B cell (primary cell): ENCODE data around the gene DSPP. TPM values are rescaled to one million over a fixed set of nuclear protein-coding genes. Genes with fewer than 3 reads are reported as not detected.

Experiments used
- ATAC-seq: fragments of 200-7000 bp; cut with Tn5 transposase; one replicate; pipeline ENCODE4 v1.10.0; 2021; ENCODE audit warnings: low read depth, mild to moderate bottlenecking, moderate number of reproducible peaks, moderate library complexity
- CTCF ChIA-PET: fragments of 350-600 bp; sonication (Branson Sonifier 250); formaldehyde crosslinking; loops from one replicate; lab custom pipeline; 2021; ENCODE audit warnings: antibody characterized with exemption, inconsistent platforms; lab: Charles Lee
- POLR2A ChIA-PET: fragments of 350-600 bp; sonication (Branson Sonifier 250); formaldehyde crosslinking; loops from one replicate; lab custom pipeline; 2021; ENCODE audit warnings: antibody characterized with exemption; lab: Charles Lee
- DNase-seq: peaks from one replicate; pipeline ENCODE4 v3.0.0; 2013
- H2AFZ ChIP-seq: 2 replicates; pipeline ENCODE4 v1.6.1; 2012; ENCODE audit warnings: mild to moderate bottlenecking, low read depth, low read length; ENCODE audit not compliant: insufficient read depth, poor library complexity, severe bottlenecking
- H3K27ac ChIP-seq, 2 donors: 1 replicate in 1 of 2; 2 replicates in 1 of 2; pipeline ENCODE4 v1.5.1; 2012 to 2013; ENCODE audit warnings: low read length in 2 of 2, mild to moderate bottlenecking in 2 of 2, moderate library complexity in 1 of 2
- H3K27me3 ChIP-seq, 4 experiments: fragments of 200-600 bp in 1 of 4; sonication (generic) in 1 of 4; replicated peaks in 1 of 4; 1 replicate in 2 of 4; 2 replicates in 2 of 4; pipeline versions ENCODE4 v1.6.1 to v1.7.0; 2013 to 2016; ENCODE audit warnings: low read length in 3 of 4, mild to moderate bottlenecking in 2 of 4, mixed read lengths in 1 of 4, moderate library complexity in 1 of 4; ENCODE audit not compliant: insufficient read depth in 4 of 4, control insufficient read depth in 3 of 4; ENCODE audit errors: control extremely low read depth in 1 of 4
- H3K36me3 ChIP-seq, 2 experiments: replicated peaks in 1 of 2; 1 replicate in 1 of 2; 2 replicates in 1 of 2; pipeline versions ENCODE4 v1.6.1 to v1.7.1; 2013; ENCODE audit warnings: low read length in 1 of 2; ENCODE audit not compliant: insufficient read depth in 2 of 2, control insufficient read depth in 1 of 2; ENCODE audit errors: control extremely low read depth in 1 of 2, extremely low read depth in 1 of 2
- H3K4me1 ChIP-seq, 2 donors: fragments of 200-600 bp in 1 of 2; sonication (generic) in 1 of 2; 1 replicate in 1 of 2; 2 replicates in 1 of 2; pipeline versions ENCODE4 v1.5.1 to v1.6.1; 2013 to 2017; ENCODE audit warnings: low read length in 2 of 2; ENCODE audit not compliant: control insufficient read depth in 2 of 2, insufficient read depth in 2 of 2
- H3K4me2 ChIP-seq: replicated peaks from 2 replicates; pipeline ENCODE3; 2012; ENCODE audit warnings: mild to moderate bottlenecking, low read depth, low read length; ENCODE audit not compliant: poor library complexity, severe bottlenecking
- H3K4me3 ChIP-seq, 5 experiments: fragments of 200-600 bp in 1 of 5; sonication (generic) in 1 of 5; 1 replicate in 3 of 5; 2 replicates in 2 of 5; pipeline versions ENCODE4 v1.5.1 to v1.7.0; 2011 to 2016; ENCODE audit warnings: low read length in 4 of 5, mild to moderate bottlenecking in 4 of 5, low read depth in 2 of 5, control low read depth in 1 of 5, moderate library complexity in 1 of 5; ENCODE audit not compliant: insufficient read depth in 1 of 5; ENCODE audit errors: control extremely low read depth in 1 of 5, extremely low read depth in 1 of 5
- H3K79me2 ChIP-seq: fragments of 200-600 bp; sonication (generic); one replicate; pipeline ENCODE4 v1.6.0; 2016; ENCODE audit warnings: low read length; ENCODE audit not compliant: control insufficient read depth, insufficient read depth
- H3K9ac ChIP-seq: fragments of 200-600 bp; sonication (generic); 2 replicates; pipeline ENCODE4 v1.6.1; 2017; ENCODE audit warnings: mild to moderate bottlenecking, low read length, moderate library complexity
- H3K9me3 ChIP-seq, 3 donors: one replicate each; pipeline versions ENCODE4 v1.6.1 to v1.7.1; 2013; ENCODE audit warnings: low read length in 2 of 3; ENCODE audit not compliant: control insufficient read depth in 2 of 3, insufficient read depth in 1 of 3; ENCODE audit errors: control extremely low read depth in 1 of 3
- H4K20me1 ChIP-seq: 2 replicates; pipeline ENCODE4 v1.6.0; 2012; ENCODE audit warnings: mild to moderate bottlenecking, low read length; ENCODE audit not compliant: insufficient read depth, control insufficient read depth, poor library complexity, severe bottlenecking
- H3K27ac Mint-ChIP-seq: one replicate; pipeline ENCODE4 v1.8.0; 2021; ENCODE audit warnings: mixed read lengths
- H3K27me3 Mint-ChIP-seq: one replicate; pipeline ENCODE4 v1.8.0; 2021; ENCODE audit warnings: mixed read lengths
- H3K4me1 Mint-ChIP-seq: one replicate; pipeline ENCODE4 v1.8.0; 2021; ENCODE audit warnings: mixed read lengths
- H3K4me3 Mint-ChIP-seq: one replicate; pipeline ENCODE4 v1.8.0; 2021; ENCODE audit warnings: mixed read lengths
- H3K9me3 Mint-ChIP-seq: one replicate; pipeline ENCODE4 v1.8.0; 2022; ENCODE audit warnings: mixed read lengths; ENCODE audit not compliant: insufficient read depth
- EZH2 ChIP-seq: IDR thresholded peaks from 2 replicates; pipeline ENCODE4 v1.6.1; 2012; ENCODE audit warnings: borderline replicate concordance, low read depth, mild to moderate bottlenecking, moderate library complexity, low read length; ENCODE audit not compliant: insufficient read depth, poor library complexity, severe bottlenecking
- WGBS: methylation state at CpG from one replicate; pipeline ENCODE4 v1.1.5; 2013; ENCODE audit warnings: missing lambda C conversion rate; ENCODE audit not compliant: insufficient coverage; 5-methylcytosine and 5-hydroxymethylcytosine counted together
- intact Hi-C: fragments of 100-400 bp; cut with micrococcal nuclease; formaldehyde crosslinking; loops from one replicate; pipeline ENCODE4 v1.10.0; 2022
- polyA plus RNA-seq: library from polyadenylated mRNA; depleted of rRNA; stranded (reverse); fragments of >200 nt; gene quantifications from 2 replicates; pipeline ENCODE4 v1.2.3, GENCODE V29; 2012
- total RNA-seq, 2 donors: library from RNA; stranded (reverse); fragments of 120-200 nt in 1 of 2; gene quantifications; 1 replicate in 1 of 2; 2 replicates in 1 of 2; pipeline versions ENCODE4 v1.2.3 to v1.2.4, GENCODE V29; 2013 to 2022
- TF ChIP-seq, protein P1 (sequence below): fragments of 200-600 bp; IDR thresholded peaks from one replicate; pipeline ENCODE4 v1.8.0; 2022; ENCODE audit warnings: antibody characterized with exemption, mild to moderate bottlenecking

DSPP gene
- total and polyA plus RNA-seq, 2 donors (not counting 1 experiment from before 2014, with no cell fraction given) = not detected

DNA sequence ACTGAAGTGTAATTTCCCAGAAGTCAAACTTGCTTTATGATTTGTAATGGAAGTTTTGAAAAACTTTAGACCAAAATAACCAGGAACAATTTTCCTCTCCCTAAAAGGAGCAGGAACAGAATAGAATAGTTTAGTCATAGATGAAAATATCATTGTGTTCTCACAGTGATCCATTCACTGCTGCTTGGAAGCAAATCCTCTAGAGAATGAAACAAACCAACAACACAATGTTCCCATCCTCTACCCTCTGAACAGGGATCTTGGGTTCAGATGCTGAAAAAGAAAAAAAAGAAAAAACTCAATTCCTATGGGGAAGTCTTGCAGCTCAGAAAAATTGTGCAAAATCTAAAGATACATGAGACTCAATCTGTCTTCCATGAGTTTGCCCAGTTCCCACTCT is 12.2 kb downstream of the DSPP start:
- Histone ChIP-seq H3K4me1 (no peaks in the 10 kb centered on the region), H3K27me3 (no peaks in the 10 kb centered on the region), H3K4me3 (no peak overlapping the region), H3K79me2 (no peaks in the 10 kb centered on the region), H4K20me1 (no peaks in the 10 kb centered on the region), H3K9me3 (no peaks in the 10 kb centered on the region), H2AFZ (no peak overlapping the region), H3K9ac (no peak overlapping the region), H3K27ac (no peak overlapping the region), H3K4me2 (no peak overlapping the region), H3K36me3 (no peaks in the 10 kb centered on the region)
- H3K27ac Mint-ChIP-seq = no peak overlapping the region
- no peaks in the 10 kb centered on the region for H3K27me3 Mint-ChIP-seq
- intact Hi-C loops = no loop called here
- TF ChIP-seq EZH2 = no peak
- TF ChIP-seq, protein P1, sequence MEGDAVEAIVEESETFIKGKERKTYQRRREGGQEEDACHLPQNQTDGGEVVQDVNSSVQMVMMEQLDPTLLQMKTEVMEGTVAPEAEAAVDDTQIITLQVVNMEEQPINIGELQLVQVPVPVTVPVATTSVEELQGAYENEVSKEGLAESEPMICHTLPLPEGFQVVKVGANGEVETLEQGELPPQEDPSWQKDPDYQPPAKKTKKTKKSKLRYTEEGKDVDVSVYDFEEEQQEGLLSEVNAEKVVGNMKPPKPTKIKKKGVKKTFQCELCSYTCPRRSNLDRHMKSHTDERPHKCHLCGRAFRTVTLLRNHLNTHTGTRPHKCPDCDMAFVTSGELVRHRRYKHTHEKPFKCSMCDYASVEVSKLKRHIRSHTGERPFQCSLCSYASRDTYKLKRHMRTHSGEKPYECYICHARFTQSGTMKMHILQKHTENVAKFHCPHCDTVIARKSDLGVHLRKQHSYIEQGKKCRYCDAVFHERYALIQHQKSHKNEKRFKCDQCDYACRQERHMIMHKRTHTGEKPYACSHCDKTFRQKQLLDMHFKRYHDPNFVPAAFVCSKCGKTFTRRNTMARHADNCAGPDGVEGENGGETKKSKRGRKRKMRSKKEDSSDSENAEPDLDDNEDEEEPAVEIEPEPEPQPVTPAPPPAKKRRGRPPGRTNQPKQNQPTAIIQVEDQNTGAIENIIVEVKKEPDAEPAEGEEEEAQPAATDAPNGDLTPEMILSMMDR = no peak
- no peak overlapping the region for H3K4me3 Mint-ChIP-seq
- ATAC-seq (no peak), DNase-seq (no peak)
- ChIA-PET POLR2A (no interaction called here), CTCF (no interaction called here)
- no peaks in the 10 kb centered on the region for H3K9me3 Mint-ChIP-seq
- no peaks in the 10 kb centered on the region for H3K4me1 Mint-ChIP-seq

DNA sequence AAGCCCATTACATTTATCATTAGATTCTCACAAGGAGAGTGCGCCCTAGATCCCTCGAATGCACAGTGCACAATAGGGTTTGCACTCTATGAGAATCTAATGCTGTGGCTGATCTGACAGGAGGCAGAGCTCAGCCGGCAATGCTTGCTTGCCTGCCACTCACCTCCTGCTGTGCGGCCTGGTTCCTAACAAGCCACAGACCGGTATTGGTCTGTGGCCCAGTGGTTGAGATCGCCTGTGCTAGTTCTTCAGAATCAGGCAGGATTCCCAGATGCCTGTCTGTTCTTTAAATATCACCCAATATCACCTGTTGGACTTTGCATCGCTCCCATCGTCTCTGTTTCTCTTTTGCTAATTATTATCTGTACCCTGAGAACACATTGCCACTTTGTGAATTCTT is 14.0 kb downstream of the DSPP start:
- Histone ChIP-seq H2AFZ (no peak overlapping the region), H4K20me1 (no peaks in the 10 kb centered on the region), H3K4me3 (no peak overlapping the region), H3K27ac (no peak overlapping the region), H3K79me2 (no peaks in the 10 kb centered on the region), H3K9ac (no peak overlapping the region), H3K27me3 (no peaks in the 10 kb centered on the region), H3K36me3 (no peaks in the 10 kb centered on the region), H3K9me3 (no peaks in the 10 kb centered on the region), H3K4me1 (no peaks in the 10 kb centered on the region), H3K4me2 (no peak overlapping the region)
- Mint-ChIP-seq H3K4me1 (no peaks in the 10 kb centered on the region), H3K9me3 (no peaks in the 10 kb centered on the region), H3K27ac (no peak overlapping the region), H3K4me3 (no peak overlapping the region), H3K27me3 (no peaks in the 10 kb centered on the region)
- 98% methylated on average over 8 of the region's 8 CpGs for WGBS
- CTCF ChIA-PET = no interaction called here
- DNase-seq = no peak
- intact Hi-C loops = no loop called here
- TF ChIP-seq, protein P1 = no peak
- no peak for TF ChIP-seq EZH2
- no peak for ATAC-seq
- POLR2A ChIA-PET = no interaction called here
